Stomach (tissue), 9 donors: ENCODE data around the gene MAEA. TPM values are rescaled to one million over a fixed set of nuclear protein-coding genes. Genes with fewer than 3 reads are reported as not detected.

Source experiments
- DNase-seq, 2 donors: peaks; one replicate each; pipeline versions ENCODE4 v3.0.0 to v3.0.0-alpha.2; 2013 to 2019
- H3K27ac ChIP-seq, 5 donors: fragments of 200-600 bp in 4 of 5; sonication (generic) in 4 of 5; one replicate each; pipeline ENCODE4 v1.5.1; 2013 to 2019; ENCODE audit warnings: mild to moderate bottlenecking in 1 of 5, moderate library complexity in 1 of 5
- H3K27me3 ChIP-seq, 3 donors: fragments of 200-600 bp; sonication (generic); one replicate each; pipeline ENCODE4 v1.5.1; 2017 to 2019; ENCODE audit warnings: mixed run types in 1 of 3
- H3K36me3 ChIP-seq, 4 donors: fragments of 200-600 bp; sonication (generic); 1 replicate in 3 of 4; 2 replicates in 1 of 4; pipeline ENCODE4 v1.5.1; 2016 to 2019
- H3K4me1 ChIP-seq, 4 donors: fragments of 200-600 bp; sonication (generic); one replicate each; pipeline ENCODE4 v1.5.1; 2016 to 2019
- H3K4me3 ChIP-seq, 4 donors: fragments of 200-600 bp; sonication (generic) in 3 of 4; one replicate each; pipeline ENCODE4 v1.5.1; 2016 to 2019; ENCODE audit warnings: mild to moderate bottlenecking in 1 of 4
- H3K9me3 ChIP-seq, 4 donors: fragments of 200-600 bp; sonication (generic); one replicate each; pipeline ENCODE4 v1.5.1; 2016 to 2019
- EP300 ChIP-seq: sonication (generic); formaldehyde crosslinking; IDR thresholded peaks from one replicate; pipeline ENCODE4 v1.6.1; 2017; ENCODE audit warnings: antibody characterized with exemption
- POLR2A ChIP-seq, 4 donors: fragments of 450-650 bp; IDR thresholded peaks; one replicate each; pipeline ENCODE4 v1.6.1; 2016; ENCODE audit warnings: antibody characterized with exemption in 4 of 4, control low read depth in 2 of 4, mild to moderate bottlenecking in 1 of 4, moderate library complexity in 1 of 4
- POLR2AphosphoS5 ChIP-seq, 3 donors: sonication (generic); formaldehyde crosslinking; IDR thresholded peaks; one replicate each; pipeline ENCODE4 v1.6.1; 2016; ENCODE audit warnings: antibody characterized with exemption in 3 of 3
- WGBS, 5 donors: extraction: QIAGEN DNeasy Blood & Tissue Kit in 3 of 5; methylation state at CpG; one replicate each; pipeline versions ENCODE4 v1.1.5 to v1.1.7; 2013 to 2018; 5-methylcytosine and 5-hydroxymethylcytosine counted together
- intact Hi-C: fragments of 100-400 bp; cut with DNase I; formaldehyde crosslinking; loops from one replicate; pipeline ENCODE4 v1.15.1; 2023; ENCODE audit warnings: low total_unique reads
- polyA plus RNA-seq, 3 donors: library from polyadenylated mRNA; stranded (reverse); fragments of 200-250 nt; gene quantifications; one replicate each; pipeline ENCODE4 v1.2.3, GENCODE V29; 2013
- total RNA-seq, 5 donors: library from RNA; depleted of rRNA; stranded (reverse); fragments of >200 nt; gene quantifications; one replicate each; pipeline versions ENCODE4 v1.1.0 to v1.2.3, GENCODE V29; 2014 to 2016
- TF ChIP-seq, protein P1 (sequence below), 7 experiments: fragments of 450-650 bp in 4 of 7; fragments of 200-600 bp in 3 of 7; sonication (generic) in 3 of 7; IDR thresholded peaks; one replicate each; pipeline ENCODE4 v1.5.1; 2016 to 2019; ENCODE audit warnings: antibody characterized with exemption in 7 of 7, control low read depth in 2 of 7, mild to moderate bottlenecking in 1 of 7
- donor health status: healthy with polysubstance abuse.
- donor health status: Bipolar disorder and iron deficiency.
- donor health status: healthy.

The MAEA gene
- total and polyA plus RNA-seq, 8 donors: 34.0 to 295 (median 63.0) TPM

DNA sequence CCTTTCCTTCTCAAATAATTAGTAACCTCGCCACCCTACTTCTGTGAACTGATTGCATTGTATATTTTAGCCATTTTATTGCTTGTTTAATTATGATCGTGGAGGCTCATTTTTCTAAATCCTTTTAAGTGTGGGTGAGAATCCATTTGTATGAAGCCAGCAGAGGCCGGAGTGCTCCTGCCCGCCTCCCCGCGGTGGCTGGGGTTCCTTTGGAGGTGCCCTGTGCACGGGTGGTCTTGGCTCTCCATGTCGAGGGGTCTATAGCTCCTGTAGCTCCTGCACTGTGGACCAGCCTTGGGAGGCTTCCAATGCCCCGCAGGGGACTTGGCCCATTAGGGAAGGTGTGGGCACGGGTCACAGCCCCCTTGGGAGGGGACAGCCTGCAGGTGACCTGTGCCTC, 72.4 kb downstream of the MAEA start:
- Histone ChIP-seq H3K36me3 (peaks cover 18 to 69% (median 64%) of the 10 kb centered on the region in 4 donors), H3K27ac (no peak overlapping the region), H3K27me3 (no peaks in the 10 kb centered on the region), H3K4me3 (no peak overlapping the region), H3K9me3 (no peaks in the 10 kb centered on the region), H3K4me1 (peaks cover 0 to 12% (median 0%) of the 10 kb centered on the region in 4 donors)
- TF ChIP-seq, protein P1, sequence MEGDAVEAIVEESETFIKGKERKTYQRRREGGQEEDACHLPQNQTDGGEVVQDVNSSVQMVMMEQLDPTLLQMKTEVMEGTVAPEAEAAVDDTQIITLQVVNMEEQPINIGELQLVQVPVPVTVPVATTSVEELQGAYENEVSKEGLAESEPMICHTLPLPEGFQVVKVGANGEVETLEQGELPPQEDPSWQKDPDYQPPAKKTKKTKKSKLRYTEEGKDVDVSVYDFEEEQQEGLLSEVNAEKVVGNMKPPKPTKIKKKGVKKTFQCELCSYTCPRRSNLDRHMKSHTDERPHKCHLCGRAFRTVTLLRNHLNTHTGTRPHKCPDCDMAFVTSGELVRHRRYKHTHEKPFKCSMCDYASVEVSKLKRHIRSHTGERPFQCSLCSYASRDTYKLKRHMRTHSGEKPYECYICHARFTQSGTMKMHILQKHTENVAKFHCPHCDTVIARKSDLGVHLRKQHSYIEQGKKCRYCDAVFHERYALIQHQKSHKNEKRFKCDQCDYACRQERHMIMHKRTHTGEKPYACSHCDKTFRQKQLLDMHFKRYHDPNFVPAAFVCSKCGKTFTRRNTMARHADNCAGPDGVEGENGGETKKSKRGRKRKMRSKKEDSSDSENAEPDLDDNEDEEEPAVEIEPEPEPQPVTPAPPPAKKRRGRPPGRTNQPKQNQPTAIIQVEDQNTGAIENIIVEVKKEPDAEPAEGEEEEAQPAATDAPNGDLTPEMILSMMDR (IDR thresholded peaks at IDR 0.05): no peak
- no peak for TF ChIP-seq POLR2AphosphoS5 (IDR thresholded peaks at IDR 0.05)
- TF ChIP-seq EP300: no peak
- TF ChIP-seq POLR2A (IDR thresholded peaks at IDR 0.05): no peak
- no peak for DNase-seq
- WGBS, 5 donors: 83 to 90% (median 89%) methylated on average over 10 of the region's 10 CpGs
- intact Hi-C loops: no loop called here

DNA sequence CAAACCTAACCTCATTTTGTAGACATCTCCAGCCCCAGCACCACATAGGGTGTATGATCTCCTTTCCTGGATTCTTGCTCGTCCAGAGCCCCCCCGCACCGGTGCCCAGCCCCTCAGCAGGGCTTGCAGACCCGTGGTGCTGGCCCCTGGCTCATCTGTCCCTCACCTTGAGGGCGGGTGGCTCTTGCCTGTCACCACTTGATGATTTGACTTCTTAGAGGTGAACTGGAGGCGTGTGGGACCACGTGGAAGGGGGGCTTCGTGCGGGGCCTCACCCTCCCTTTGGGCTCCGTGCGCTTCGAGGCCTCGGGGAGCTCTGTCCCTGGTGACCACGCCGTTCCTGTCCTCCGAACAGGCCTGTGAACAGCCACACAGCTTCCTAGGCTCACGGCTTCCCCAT, 72.8 kb downstream of the MAEA start:
- no peak for DNase-seq
- Histone ChIP-seq H3K4me3 (no peak overlapping the region), H3K4me1 (peaks cover 0 to 9% (median 0%) of the 10 kb centered on the region in 4 donors), H3K36me3 (peaks cover 18 to 70% (median 64%) of the 10 kb centered on the region in 4 donors), H3K9me3 (no peaks in the 10 kb centered on the region), H3K27me3 (no peaks in the 10 kb centered on the region), H3K27ac (no peak overlapping the region)
- intact Hi-C loops: no loop called here
- TF ChIP-seq POLR2AphosphoS5 (IDR thresholded peaks at IDR 0.05): no peak
- TF ChIP-seq, protein P1 (IDR thresholded peaks at IDR 0.05): no peak
- TF ChIP-seq POLR2A (IDR thresholded peaks at IDR 0.05): no peak
- no peak for TF ChIP-seq EP300
- 91 to 97% (median 94%) methylated on average over 13 to 17 of the region's 17 CpGs for WGBS, 5 donors

DNA sequence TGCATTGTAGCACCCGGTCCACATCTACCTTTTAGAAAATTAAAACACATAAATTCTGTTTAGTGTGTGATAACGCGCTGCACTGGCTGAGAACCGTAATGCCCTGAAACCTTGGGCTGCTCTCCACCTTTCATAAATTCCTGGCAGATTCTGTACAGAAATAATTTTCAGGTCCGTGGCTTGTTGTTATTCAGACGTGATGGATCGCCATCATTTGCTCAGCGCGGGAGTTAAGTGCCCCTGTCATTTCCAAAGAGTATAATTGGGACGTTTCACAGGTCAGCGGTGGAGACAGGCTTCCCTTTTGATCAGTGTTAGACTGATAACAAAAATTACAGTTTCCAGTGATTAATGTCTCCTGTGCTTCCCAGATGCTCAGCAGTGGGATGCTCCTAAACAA, 73.8 kb downstream of the MAEA start:
- 84 to 91% (median 87%) methylated on average over 11 of the region's 11 CpGs for WGBS, 5 donors
- DNase-seq: no peak
- Histone ChIP-seq H3K27ac (no peak overlapping the region), H3K9me3 (no peaks in the 10 kb centered on the region), H3K4me3 (no peak overlapping the region), H3K27me3 (no peaks in the 10 kb centered on the region), H3K4me1 (peaks cover 0 to 5% (median 0%) of the 10 kb centered on the region in 4 donors), H3K36me3 (peaks cover 18 to 70% (median 64%) of the 10 kb centered on the region in 4 donors)
- TF ChIP-seq POLR2AphosphoS5 (IDR thresholded peaks at IDR 0.05) (no peak), POLR2A (IDR thresholded peaks at IDR 0.05) (no peak), EP300 (no peak)
- TF ChIP-seq, protein P1 (IDR thresholded peaks at IDR 0.05): no peak
- intact Hi-C loops: no loop called here

DNA sequence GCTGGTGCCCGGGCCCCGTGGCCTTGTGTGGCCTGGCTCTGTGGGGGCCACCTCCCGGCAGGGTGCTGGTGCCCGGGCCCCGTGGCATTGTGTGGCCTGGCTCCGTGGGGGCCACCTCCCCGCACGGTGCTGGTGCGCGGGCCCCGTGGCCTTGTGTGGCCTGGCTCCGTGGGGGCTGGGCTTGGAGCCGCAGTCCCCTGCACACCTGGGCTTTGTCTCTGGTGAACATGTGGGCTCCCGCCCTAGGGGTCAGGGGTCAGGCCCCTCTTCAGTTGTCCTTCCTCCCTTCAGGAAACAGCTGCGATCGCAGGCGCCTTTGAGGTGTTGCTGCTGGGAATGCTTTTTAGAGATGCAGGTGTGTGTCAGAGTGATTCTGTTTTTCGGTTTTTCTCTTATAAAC, 74.5 kb downstream of the MAEA start:
- Histone ChIP-seq H3K4me3 (no peak overlapping the region), H3K27ac (no peak overlapping the region), H3K36me3 (peaks cover 18 to 70% (median 62%) of the 10 kb centered on the region in 4 donors), H3K9me3 (no peaks in the 10 kb centered on the region), H3K27me3 (no peaks in the 10 kb centered on the region), H3K4me1 (peaks cover 0 to 5% (median 0%) of the 10 kb centered on the region in 4 donors)
- TF ChIP-seq, protein P1 (IDR thresholded peaks at IDR 0.05): no peak
- TF ChIP-seq EP300: no peak
- no peak for TF ChIP-seq POLR2AphosphoS5 (IDR thresholded peaks at IDR 0.05)
- TF ChIP-seq POLR2A (IDR thresholded peaks at IDR 0.05): no peak
- intact Hi-C loops: no loop called here
- no peak for DNase-seq
- 86 to 97% (median 94%) methylated on average over 6 to 16 of the region's 18 CpGs for WGBS, 5 donors
